GM13977 (cell line): ENCODE data around the gene PTS.
"Not testable (repeated sequence)": the region's sequence is repeated elsewhere in the genome, so short reads cannot be mapped to it uniquely, and the experiment has no call there.

Source experiments
- DNase-seq: peaks from one replicate; pipeline ENCODE4 v3.0.0; 2012; ENCODE audit warnings: low spot score
- in situ Hi-C: fragments of 300-500 bp; cut with MboI; formaldehyde crosslinking; loops from one replicate; pipeline ENCODE4 v1.12.0; 2022; ENCODE audit warnings: low sequenced_read_pairs, low pct_unique_long_range_greater_than_20kb, mixed read lengths, inconsistent platforms; ENCODE audit not compliant: unreplicated experiment
- TF ChIP-seq, protein P1 (sequence below): IDR thresholded peaks from 2 replicates; pipeline ENCODE4 v1.5.1; 2012; ENCODE audit warnings: mild to moderate bottlenecking, control low read depth; ENCODE audit not compliant: insufficient read depth; ENCODE audit errors: extremely low read depth, missing control alignments

PTS gene

DNA sequence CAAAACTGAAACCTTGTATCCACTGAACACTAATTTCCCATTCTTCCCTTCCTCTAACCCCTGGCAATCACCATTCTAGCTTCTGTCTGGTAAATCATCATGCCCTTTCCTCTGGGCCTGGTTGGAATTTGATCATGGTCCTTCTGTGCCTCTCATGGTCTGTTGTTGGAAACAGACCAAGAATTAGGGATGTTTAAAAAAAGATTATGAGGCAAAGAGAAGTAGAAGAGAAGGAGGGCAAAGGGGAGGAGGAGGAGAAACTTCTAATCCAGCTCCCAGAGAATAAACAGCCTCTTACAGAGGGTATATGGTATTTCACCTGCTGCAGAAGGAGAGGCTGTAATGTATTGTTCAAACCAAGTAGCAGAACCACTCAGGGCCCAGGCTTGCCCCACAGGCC is 40.3 kb upstream of the PTS start:
- no peak for DNase-seq
- in situ Hi-C loops: no loop called here
- TF ChIP-seq, protein P1, sequence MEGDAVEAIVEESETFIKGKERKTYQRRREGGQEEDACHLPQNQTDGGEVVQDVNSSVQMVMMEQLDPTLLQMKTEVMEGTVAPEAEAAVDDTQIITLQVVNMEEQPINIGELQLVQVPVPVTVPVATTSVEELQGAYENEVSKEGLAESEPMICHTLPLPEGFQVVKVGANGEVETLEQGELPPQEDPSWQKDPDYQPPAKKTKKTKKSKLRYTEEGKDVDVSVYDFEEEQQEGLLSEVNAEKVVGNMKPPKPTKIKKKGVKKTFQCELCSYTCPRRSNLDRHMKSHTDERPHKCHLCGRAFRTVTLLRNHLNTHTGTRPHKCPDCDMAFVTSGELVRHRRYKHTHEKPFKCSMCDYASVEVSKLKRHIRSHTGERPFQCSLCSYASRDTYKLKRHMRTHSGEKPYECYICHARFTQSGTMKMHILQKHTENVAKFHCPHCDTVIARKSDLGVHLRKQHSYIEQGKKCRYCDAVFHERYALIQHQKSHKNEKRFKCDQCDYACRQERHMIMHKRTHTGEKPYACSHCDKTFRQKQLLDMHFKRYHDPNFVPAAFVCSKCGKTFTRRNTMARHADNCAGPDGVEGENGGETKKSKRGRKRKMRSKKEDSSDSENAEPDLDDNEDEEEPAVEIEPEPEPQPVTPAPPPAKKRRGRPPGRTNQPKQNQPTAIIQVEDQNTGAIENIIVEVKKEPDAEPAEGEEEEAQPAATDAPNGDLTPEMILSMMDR: no peak

DNA sequence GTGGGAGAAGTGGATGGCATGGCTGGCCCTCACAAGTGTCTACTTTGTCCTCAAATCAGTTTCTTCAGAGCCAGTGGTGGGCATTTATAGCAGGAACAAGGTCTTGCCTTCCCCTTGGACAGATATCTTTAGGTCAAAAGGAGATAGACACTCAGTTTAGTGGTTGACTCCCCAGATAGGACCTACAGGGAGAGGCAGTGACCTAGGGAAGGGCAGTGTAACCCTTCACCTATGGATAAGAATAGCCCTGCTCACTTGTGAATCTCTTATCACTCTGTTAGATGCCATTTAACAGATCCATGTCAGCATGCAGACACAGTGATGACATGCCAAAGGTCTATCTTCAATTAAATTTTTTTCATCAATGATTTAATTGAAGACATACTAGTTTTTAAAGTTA is 39.9 kb upstream of the PTS start:
- in situ Hi-C loops: no loop called here

DNA sequence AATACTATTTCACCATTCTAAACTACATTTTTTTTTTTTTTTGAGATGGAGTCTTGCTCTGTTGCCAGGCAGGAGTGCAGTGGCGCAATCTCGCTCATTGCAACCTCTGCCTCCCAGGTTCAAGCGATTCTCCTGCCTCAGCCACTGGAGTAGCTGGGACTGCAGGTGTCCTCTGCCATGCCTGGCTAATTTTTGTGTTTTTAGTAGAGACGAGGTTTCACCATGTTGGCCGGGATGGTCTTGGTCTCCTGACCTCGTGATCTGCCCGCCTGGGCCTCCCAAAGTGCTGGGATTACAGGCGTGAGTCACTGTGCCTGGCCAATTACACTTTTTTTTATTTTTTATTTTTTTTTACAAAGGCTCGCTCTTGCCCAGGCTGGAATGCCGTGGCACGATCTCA is 31.1 kb upstream of the PTS start:
- in situ Hi-C loops, DNase-seq: not testable (repeated sequence)

More for the DNA sequence above, 39.9 kb upstream of the PTS start:
- DNase-seq: no peak
- TF ChIP-seq, protein P1: no peak

DNA sequence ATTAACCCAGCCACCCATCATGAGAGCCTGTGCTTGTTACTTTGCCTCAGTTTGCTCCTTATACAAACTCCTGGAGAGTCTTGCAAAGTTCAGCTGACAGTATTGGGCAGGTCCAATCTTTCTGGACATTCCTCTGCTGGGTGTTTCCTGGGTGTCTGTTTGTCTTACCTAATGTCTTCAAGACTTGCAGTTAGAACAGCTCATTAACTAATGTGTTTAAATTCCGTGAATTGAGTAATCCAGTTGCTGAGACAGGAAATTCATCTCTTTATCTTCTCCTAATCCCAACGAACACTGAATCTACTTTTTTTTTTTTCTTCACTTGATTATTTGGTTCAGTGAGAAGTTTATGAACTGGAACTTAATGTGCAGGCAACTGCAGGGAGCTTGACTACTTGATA is 30.3 kb upstream of the PTS start:
- in situ Hi-C loops: no loop called here
- TF ChIP-seq, protein P1: no peak
- no peak for DNase-seq

DNA sequence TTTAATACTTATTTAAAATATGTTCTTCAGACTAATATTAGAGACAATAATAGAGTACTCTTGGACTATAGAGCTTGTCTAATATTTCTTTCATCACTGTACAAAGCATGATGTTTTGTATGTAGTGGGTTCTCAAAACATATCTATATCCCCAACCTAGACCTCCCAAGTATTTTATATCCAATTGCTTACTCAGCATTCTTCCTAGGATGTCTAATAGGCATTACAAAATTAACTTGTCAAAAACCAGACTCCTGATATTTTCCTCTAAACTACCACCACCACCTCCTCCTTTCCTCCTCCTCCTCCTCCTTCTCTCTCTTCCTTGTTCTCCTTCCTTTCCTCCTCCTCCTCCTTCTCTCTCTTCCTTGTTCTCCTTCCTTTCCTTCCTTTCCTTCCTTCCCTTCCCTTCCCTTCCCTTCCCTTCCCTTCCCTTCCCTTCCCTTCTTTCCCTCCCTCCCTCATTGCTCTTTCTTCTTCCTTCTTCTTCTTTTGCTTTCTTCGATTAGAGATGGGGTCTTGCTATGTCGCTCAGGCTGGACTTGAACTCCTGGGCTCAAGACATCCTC is 29.6 kb upstream of the PTS start:
- TF ChIP-seq, protein P1: no peak
- no peak for DNase-seq

DNA sequence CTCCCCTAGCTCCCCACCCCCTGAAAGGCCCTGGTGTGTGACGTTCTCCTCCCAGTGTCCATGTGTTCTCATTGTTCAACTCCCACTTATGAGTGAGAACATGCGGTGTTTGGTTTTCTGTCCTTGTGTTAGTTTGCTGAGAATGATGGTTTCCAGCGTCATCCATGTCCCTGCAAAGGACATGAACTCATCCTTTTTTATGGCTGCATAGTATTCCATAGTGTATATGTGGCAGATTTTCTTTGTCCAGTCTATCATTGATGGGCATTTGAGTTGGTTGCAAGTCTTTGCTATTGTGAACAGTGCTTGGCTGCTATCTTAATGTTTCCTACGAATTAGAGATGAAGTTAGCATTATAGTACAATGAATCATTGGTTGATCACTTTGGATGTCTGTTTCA is 27.1 kb upstream of the PTS start:
- DNase-seq, in situ Hi-C loops: not testable (repeated sequence)

More for the DNA sequence above, 29.6 kb upstream of the PTS start:
- in situ Hi-C loops: no loop called here

DNA sequence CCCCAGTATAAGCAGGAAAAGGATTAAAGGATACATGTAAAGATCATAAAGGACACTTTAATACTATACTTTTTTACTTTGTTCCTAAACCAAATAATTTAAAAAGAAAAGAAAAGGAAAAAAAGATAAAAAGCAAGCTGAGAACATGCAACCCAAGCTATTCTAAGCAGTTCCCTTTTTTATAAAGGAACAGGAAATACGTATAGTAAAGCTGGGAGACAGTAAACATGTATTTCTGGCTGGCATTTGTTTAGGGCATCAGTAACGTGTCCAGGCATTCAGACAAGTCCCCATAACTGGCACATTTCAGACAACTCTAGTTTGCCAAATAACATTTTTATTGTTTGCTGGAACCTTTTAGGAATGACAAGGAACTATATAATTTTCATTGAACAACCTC is 26.0 kb upstream of the PTS start:
- TF ChIP-seq, protein P1: no peak
- in situ Hi-C loops: no loop called here
- DNase-seq: no peak

DNA sequence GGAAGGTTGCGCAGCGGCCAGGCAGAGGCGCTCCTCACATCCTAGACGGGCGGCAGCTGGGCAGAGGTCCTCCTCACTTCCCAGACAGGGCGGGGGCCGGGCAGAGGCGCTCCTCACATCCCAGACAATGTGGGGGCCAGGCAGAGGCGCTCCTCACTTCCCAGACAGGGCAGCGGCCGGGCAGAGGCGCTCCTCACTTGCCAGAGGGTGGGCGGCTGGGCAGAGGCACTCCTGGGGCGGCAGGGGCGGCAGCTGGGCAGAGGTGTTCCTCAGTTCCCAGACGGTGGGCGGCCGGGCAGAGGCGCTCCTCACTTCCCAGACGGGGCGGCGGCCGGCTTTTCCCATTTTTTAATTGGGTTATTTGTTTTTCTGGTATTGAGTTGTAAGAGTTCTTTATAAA is 20.2 kb upstream of the PTS start:
- in situ Hi-C loops: no loop called here
- TF ChIP-seq, protein P1: no peak
- no peak for DNase-seq
